ENCODE data around the gene TENM4. TPM values are rescaled to one million over a fixed set of nuclear protein-coding genes. Genes with fewer than 3 reads are reported as not detected.

The TENM4 gene
- total RNA-seq, 4 donors from 2014 or later = 5.5 to 12.3 (median 8.9) TPM

GRCh38 chr11:78840200-78840599 lies 600.6 kb downstream of the TENM4 start:
- WGBS, 2 donors (ENCODE audit: low coverage in 1 of 2) = 23 to 28% methylated on average over 3 of the region's 3 CpGs
- no peak overlapping the region for H3K4me3 ChIP-seq
- H3K27me3 ChIP-seq = no peaks in the 10 kb centered on the region
- no peaks in the 10 kb centered on the region for H3K9me3 ChIP-seq
- peak; percentile 50 for ATAC-seq
- H3K4me1 ChIP-seq = peaks cover 0 to 20% (median 3%) of the 10 kb centered on the region in 3 donors
- TF ChIP-seq CTCF (IDR thresholded peaks at IDR 0.05) (no peak), POLR2AphosphoS5 (IDR thresholded peaks at IDR 0.05) (no peak), EP300 (IDR thresholded peaks at IDR 0.05) (no peak)
- peak overlapping the region; percentile 50 to 69 (median 66) for H3K27ac ChIP-seq
- H3K36me3 ChIP-seq = no peaks in the 10 kb centered on the region

- peak in 1 of 4 experiments; percentile 13 for TF ChIP-seq CTCF (IDR thresholded peaks at IDR 0.05)
- TF ChIP-seq EP300 (IDR thresholded peaks at IDR 0.05) = no peak
Measured at GRCh38 chr11:78838417-78838816, 602.4 kb downstream of the TENM4 start.

GRCh38 chr11:78835646-78836045 lies 605.2 kb downstream of the TENM4 start:
- TF ChIP-seq POLR2AphosphoS5 (IDR thresholded peaks at IDR 0.05) (no peak), EP300 (IDR thresholded peaks at IDR 0.05) (no peak), POLR2A (IDR thresholded peaks at IDR 0.05) (no peak), CTCF (IDR thresholded peaks at IDR 0.05) (no peak)
- no peaks in the 10 kb centered on the region for H3K27me3 ChIP-seq
- no peaks in the 10 kb centered on the region for H3K36me3 ChIP-seq
- WGBS, 2 donors (ENCODE audit: low coverage in 1 of 2) = 91 to 93% methylated on average over 3 to 4 of the region's 5 CpGs
- H3K9me3 ChIP-seq = no peaks in the 10 kb centered on the region
- H3K4me1 ChIP-seq = peaks cover 0 to 12% (median 0%) of the 10 kb centered on the region in 3 donors
- ATAC-seq = no peak
- no peak overlapping the region for H3K27ac ChIP-seq
- no peak overlapping the region for H3K4me3 ChIP-seq

More at GRCh38 chr11:78838417-78838816, 602.4 kb downstream of the TENM4 start:
- no peak for ATAC-seq
- 67 to 77% methylated on average over 1 to 2 of the region's 2 CpGs for whole genome bisulfite sequencing, 2 donors (ENCODE audit: low coverage in 1 of 2)
- no peak overlapping the region for H3K27ac ChIP-seq
- no peaks in the 10 kb centered on the region for H3K9me3 ChIP-seq
- no peaks in the 10 kb centered on the region for H3K36me3 ChIP-seq
- H3K27me3 ChIP-seq = no peaks in the 10 kb centered on the region
- H3K4me3 ChIP-seq = no peak overlapping the region
- peaks cover 0 to 20% (median 3%) of the 10 kb centered on the region in 3 donors for H3K4me1 ChIP-seq

- no peaks in the 10 kb centered on the region for H3K27me3 ChIP-seq
- TF ChIP-seq POLR2A (IDR thresholded peaks at IDR 0.05) = no peak
- no peak for TF ChIP-seq CTCF (IDR thresholded peaks at IDR 0.05)
- no peak for TF ChIP-seq EP300 (IDR thresholded peaks at IDR 0.05)
- TF ChIP-seq POLR2AphosphoS5 (IDR thresholded peaks at IDR 0.05) = no peak
- peaks cover 0 to 4% (median 0%) of the 10 kb centered on the region in 3 donors for H3K4me1 ChIP-seq
- ATAC-seq = no peak
- H3K9me3 ChIP-seq = no peaks in the 10 kb centered on the region
- no peaks in the 10 kb centered on the region for H3K36me3 ChIP-seq
- no peak overlapping the region for H3K27ac ChIP-seq
- 79 to 82% methylated on average over 1 to 4 of the region's 4 CpGs for WGBS, 2 donors (ENCODE audit: low coverage in 1 of 2)
- H3K4me3 ChIP-seq = no peak overlapping the region
Measured at GRCh38 chr11:78834886-78835285, 605.9 kb downstream of the TENM4 start.

- no peaks in the 10 kb centered on the region for H3K36me3 ChIP-seq
- no peaks in the 10 kb centered on the region for H3K9me3 ChIP-seq
- H3K27me3 ChIP-seq = no peaks in the 10 kb centered on the region
- 89 to 95% methylated on average over 2 of the region's 2 CpGs for WGBS, 2 donors (ENCODE audit: low coverage in 1 of 2)
- no peak for TF ChIP-seq POLR2A (IDR thresholded peaks at IDR 0.05)
- TF ChIP-seq CTCF (IDR thresholded peaks at IDR 0.05) = no peak
- TF ChIP-seq EP300 (IDR thresholded peaks at IDR 0.05) = no peak
- H3K27ac ChIP-seq = no peak overlapping the region
- H3K4me3 ChIP-seq = no peak overlapping the region
- H3K4me1 ChIP-seq = no peaks in the 10 kb centered on the region
- peak; percentile 54 for ATAC-seq
Measured at GRCh38 chr11:78833237-78833636, 607.6 kb downstream of the TENM4 start.
